Stomach (tissue), 4 donors: ENCODE data around the gene SNRPD2.

ENCODE experiments used
- CTCF ChIP-seq, 7 experiments: fragments of 450-650 bp in 4 of 7; fragments of 200-600 bp in 3 of 7; sonication (generic) in 3 of 7; IDR thresholded peaks; one replicate each; pipeline ENCODE4 v1.5.1; 2016 to 2019; ENCODE audit warnings: antibody characterized with exemption in 7 of 7, control low read depth in 2 of 7, mild to moderate bottlenecking in 1 of 7
- EP300 ChIP-seq: sonication (generic); formaldehyde crosslinking; IDR thresholded peaks from one replicate; pipeline ENCODE4 v1.6.1; 2017; ENCODE audit warnings: antibody characterized with exemption
- POLR2A ChIP-seq, 4 donors: fragments of 450-650 bp; IDR thresholded peaks; one replicate each; pipeline ENCODE4 v1.6.1; 2016; ENCODE audit warnings: antibody characterized with exemption in 4 of 4, control low read depth in 2 of 4, mild to moderate bottlenecking in 1 of 4, moderate library complexity in 1 of 4
- POLR2AphosphoS5 ChIP-seq, 3 donors: sonication (generic); formaldehyde crosslinking; IDR thresholded peaks; one replicate each; pipeline ENCODE4 v1.6.1; 2016; ENCODE audit warnings: antibody characterized with exemption in 3 of 3

- TF ChIP-seq CTCF (IDR thresholded peaks at IDR 0.05) (no peak), POLR2A (IDR thresholded peaks at IDR 0.05) (no peak), POLR2AphosphoS5 (IDR thresholded peaks at IDR 0.05) (no peak), EP300 (no peak)
Observed at GRCh38 chr19:45712699-45713067, 20.9 kb upstream of the SNRPD2 start.
